GM19025 (cell line): Measurements from ENCODE around the gene FLNA.

Source experiments
- ATAC-seq: cut with Tn5 transposase; IDR thresholded peaks from one replicate; pipeline ENCODE4 v1.9.1; 2021; ENCODE audit warnings: mild to moderate bottlenecking, low read depth, moderate library complexity; ENCODE audit not compliant: unreplicated experiment

The FLNA gene

DNA sequence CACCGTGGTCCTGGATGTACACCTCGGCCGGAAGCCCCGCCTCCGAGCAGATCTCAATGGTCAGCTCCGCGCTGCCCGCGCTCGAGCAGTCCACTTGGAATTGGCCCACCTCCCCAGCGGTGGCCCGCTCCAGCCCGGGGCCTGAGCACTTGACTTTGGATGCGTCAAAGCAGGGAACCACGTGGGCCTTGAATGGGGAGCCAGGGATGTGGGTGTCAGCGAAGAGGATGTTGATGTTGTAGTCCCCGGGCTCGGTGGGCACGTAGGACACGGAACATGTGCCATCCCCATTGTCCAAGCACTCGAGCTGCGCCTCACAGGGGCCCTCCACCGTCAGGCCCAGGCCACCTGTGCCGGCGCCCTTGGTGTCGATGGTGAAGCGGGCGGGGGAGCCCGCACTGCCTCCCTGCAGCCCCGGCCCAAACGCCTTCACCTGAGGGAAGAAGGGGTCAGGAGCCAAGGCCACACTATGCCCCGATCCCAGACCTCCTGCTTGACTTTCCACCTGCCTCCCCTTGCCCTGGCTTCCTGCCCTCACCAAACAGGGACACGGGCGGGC, 14.2 kb downstream of the FLNA start:
- no peak for ATAC-seq

DNA sequence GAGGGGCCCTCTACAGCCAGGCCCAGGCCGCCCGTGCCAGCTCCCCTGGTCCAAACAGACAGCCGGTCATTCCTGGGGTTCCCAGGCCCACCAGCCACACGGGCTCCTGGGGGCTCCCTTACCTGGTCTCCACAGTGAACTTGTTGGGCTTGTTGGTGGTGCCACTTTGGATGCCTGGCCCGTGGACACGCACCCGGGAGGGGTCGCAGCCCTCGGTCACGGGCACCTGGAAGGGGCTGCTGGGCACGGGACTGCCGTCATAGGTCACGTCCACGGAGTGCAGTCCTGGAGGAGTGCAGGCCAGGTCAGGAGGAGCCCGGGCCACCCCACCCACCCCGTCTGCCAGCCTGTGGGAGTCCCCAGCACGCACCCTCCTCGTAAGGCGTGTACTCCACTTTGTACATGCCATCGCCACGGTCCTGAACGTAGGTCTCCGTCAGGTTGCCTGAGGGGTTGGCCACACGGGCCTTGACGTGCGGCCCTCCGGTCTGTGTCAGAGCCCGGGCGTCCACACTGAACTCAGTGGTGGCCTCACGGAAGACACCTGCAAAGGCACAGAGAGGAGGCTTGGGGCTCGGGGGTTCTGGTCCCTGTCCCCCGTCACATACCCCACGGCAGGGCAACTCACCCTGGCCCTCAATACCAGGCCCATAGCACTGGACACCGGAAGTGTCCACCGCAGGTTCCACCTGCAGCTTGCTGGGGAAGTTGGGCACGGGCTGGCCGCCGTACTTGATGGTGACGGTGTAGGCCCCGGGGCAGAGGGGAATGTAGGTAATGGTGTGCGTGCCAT, 14.9 kb downstream of the FLNA start:
- ATAC-seq: no peak

- ATAC-seq: no peak
These were observed 15.6 kb downstream of the FLNA start for GRCh38 chrX:154358829-154359228.

DNA sequence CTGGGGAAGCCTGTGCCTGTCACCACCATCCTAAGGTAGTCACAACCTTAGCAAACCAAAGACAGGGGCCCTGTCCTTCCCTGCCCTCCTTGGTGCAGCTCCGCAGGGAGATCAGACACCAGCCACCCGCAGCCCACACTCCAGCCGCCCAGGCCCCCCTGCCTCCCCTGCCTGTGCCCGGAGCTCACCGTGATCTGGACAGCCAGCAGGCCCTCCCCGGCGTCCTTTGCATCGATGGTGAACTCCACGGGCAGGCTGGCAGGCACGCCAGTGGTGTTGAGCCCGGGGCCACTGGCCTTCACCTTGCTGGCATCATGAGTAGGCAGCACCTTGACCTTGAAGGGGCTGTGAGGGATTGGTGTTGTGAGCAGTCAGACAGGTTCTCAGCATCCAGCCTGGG, 16.4 kb downstream of the FLNA start:
- no peak for ATAC-seq

DNA sequence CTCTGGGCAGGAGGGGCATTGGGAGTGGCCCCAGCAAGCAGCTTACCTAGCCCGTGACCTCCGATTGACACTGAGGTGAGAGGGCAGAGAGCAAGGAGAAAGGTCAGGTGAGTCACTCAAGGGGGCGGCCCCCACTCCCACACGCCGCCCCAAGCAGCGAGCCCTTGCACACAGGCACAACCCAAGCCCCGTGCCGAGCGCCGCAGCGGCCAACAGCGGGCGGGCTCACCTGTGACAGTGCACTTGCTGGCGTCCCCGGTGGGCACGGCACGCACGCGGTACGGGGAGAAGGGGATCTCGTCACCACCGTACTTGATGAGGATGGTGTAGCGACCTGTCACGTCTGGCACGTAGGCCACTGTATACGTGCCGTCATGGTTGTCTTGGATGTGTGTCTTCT, 17.2 kb downstream of the FLNA start:
- ATAC-seq: no peak

- ATAC-seq: no peak
These were observed 17.8 kb downstream of the FLNA start for GRCh38 chrX:154356596-154356995.

DNA sequence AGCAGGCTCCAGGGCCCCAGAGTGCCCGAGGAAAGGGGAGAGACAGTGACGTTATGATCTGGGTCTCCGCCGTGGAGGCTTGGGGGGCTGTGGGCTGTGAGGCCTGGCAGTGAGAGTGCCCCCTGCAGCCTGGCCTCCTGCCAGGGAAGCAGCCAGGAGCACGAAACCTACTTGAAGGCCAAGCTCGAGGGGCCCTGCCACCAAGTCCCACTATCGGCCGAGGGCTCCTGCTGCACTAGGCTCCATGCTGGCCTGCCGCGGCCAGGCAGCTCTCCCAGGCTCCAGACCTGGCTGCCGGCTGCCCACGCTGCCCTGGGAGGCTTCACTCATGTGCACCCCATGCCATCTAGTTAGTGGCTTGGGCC, 18.7 kb downstream of the FLNA start:
- ATAC-seq: no peak

DNA sequence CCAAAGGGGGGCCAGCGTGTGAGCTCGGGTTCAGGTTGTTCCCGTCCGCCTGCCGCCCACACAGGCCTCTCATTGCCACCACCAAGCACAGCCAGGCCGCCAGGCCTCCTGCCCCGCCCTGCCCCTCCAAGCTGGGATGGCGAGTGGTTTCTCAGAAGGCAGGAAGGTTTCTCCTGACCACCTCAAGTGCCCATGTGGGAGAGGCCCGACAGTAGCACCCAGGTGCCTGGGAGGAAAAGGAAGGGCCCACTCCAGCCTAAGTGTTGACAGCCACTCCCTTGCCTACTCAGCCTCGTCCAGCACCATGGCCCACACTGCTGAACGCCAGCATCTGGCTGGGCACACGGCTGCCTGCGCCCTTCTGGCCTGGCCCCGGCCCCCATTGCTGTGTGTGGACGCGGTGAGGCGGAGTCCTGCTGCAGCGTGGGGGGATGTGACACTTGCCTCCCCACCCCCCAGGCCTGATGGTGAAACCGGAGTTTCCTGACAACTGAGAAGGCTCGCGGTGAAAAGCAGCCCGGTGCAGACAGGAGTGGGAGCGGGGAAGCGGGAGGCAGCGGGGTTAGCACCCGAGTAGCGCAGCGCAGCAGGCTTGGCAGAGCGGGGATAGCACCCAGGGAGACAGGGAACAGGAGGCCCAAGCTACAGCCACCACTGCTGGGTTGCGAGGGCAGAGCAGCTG, 19.2 kb downstream of the FLNA start:
- no peak for ATAC-seq

GRCh38 chrX:154354516-154354915, 19.9 kb downstream of the FLNA start:
- ATAC-seq: no peak

GRCh38 chrX:154354013-154354412, 20.4 kb downstream of the FLNA start:
- ATAC-seq: no peak

DNA sequence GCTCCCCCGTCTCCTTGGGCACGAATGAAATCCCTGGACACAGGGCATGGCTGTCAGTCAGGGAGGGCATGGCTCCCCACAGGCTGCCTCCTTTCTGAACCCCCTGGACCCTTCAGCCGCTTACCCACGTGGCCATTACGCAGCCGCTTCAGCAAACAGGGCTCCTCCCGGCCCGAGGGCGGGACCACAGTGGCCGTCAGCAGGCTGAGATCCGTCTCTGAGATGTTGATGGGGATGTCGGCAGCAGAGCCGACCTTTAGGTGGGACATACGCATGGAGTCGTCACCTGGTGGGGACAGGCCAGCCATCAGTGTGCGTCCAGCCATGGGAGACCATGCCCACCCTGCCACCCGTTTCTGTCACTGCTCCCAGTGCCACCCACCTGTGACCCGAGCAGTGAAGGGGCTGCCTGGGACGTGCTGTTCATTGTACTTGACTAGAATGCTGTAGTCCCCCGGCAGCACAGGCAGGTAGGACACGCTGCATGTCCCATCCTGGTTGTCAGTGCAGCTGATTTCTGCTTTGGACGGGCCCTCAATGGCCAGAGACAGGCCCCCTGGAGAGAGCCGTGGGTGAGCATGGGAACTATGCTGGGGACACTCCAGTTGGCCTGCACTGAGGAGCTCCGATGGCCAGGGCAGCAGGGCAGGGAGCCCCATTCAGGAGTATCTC, 21.1 kb downstream of the FLNA start:
- ATAC-seq: no peak

GRCh38 chrX:154352466-154352865, 22.0 kb downstream of the FLNA start:
- no peak for ATAC-seq

GRCh38 chrX:154352012-154352401, 22.4 kb downstream of the FLNA start:
- ATAC-seq: no peak

- no peak for ATAC-seq
These were observed 23.0 kb downstream of the FLNA start for GRCh38 chrX:154351183-154352011.

- ATAC-seq: no peak
These were observed 23.8 kb downstream of the FLNA start for GRCh38 chrX:154350429-154351182.

DNA sequence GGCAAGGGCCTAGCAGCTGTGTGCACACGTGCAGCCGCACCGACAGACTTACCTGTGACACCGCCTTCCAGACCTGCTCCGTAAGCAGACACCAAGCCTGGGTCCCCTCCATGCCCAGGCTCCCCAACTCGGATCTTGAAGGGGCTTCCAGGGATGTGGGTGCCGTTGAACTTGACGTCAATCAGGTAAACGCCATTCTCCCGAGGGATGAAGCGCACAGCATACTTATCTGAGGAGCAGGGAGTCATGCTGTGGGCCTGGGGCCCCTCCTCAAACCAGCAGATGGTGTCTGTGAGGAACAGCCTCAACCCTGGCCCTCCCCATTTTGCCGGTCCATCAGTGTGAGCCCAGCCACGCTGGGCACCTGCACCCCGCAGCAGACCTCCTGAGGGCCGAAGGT, 24.5 kb downstream of the FLNA start:
- ATAC-seq: no peak

- no peak for ATAC-seq
These were observed 25.0 kb downstream of the FLNA start for GRCh38 chrX:154349359-154349935.

- no peak for ATAC-seq
These were observed 25.6 kb downstream of the FLNA start for GRCh38 chrX:154348646-154349358.

- no peak for ATAC-seq
These were observed 26.3 kb downstream of the FLNA start for GRCh38 chrX:154348114-154348531.
